HL-60 (cell line): Measurements from ENCODE around the gene ABCF2.

Experiments
- DNase-seq, 2 experiments: peaks; one replicate each; pipeline ENCODE4 v3.0.0-alpha.2; 2010 to 2020; ENCODE audit warnings: low read depth in 1 of 2, low spot score in 1 of 2
- H3K27ac ChIP-seq: fragments of 250-450 bp; sonication (Bioruptor Pico); replicated peaks from 2 replicates; pipeline ENCODE4 v1.5.1; 2020; ENCODE audit warnings: mild to moderate bottlenecking, moderate library complexity
- H3K27me3 ChIP-seq: fragments of 250-450 bp; sonication (Bioruptor Pico); 2 replicates; pipeline ENCODE4 v1.5.1; 2021; ENCODE audit warnings: mild to moderate bottlenecking, moderate library complexity; ENCODE audit not compliant: insufficient read depth, poor library complexity, severe bottlenecking
- H3K4me3 ChIP-seq: replicated peaks from 2 replicates; pipeline ENCODE4 v1.5.1; 2011; ENCODE audit warnings: mild to moderate bottlenecking, control low read depth, low read length; ENCODE audit not compliant: insufficient read depth
- CTCF ChIP-seq: IDR thresholded peaks from one replicate; pipeline ENCODE4 v1.5.1; 2011; ENCODE audit warnings: low read length, control low read depth, inconsistent platforms; ENCODE audit not compliant: insufficient read depth
- GABPA ChIP-seq: IDR thresholded peaks from 2 replicates; pipeline ENCODE4 v1.6.1; 2012; ENCODE audit warnings: low read depth
- POLR2AphosphoS5 ChIP-seq: IDR thresholded peaks from 2 replicates; pipeline ENCODE4 v1.6.1; 2012; ENCODE audit warnings: low read depth
- REST ChIP-seq: IDR thresholded peaks from 2 replicates; pipeline ENCODE4 v1.6.1; 2012; ENCODE audit warnings: low read depth; ENCODE audit not compliant: insufficient replicate concordance
- SPI1 ChIP-seq: IDR thresholded peaks from 2 replicates; pipeline ENCODE4 v1.6.1; 2012; ENCODE audit warnings: low read depth, mild to moderate bottlenecking, borderline replicate concordance

Gene ABCF2

GRCh38 chr7:151264615-151265014 is 37.6 kb upstream of the ABCF2 start:
- Histone ChIP-seq H3K27ac (no peak overlapping the region), H3K4me3 (no peak overlapping the region), H3K27me3 (no peaks in the 10 kb centered on the region)
- TF ChIP-seq GABPA (no peak), POLR2AphosphoS5 (no peak), SPI1 (no peak), REST (no peak), CTCF (no peak)
- no peak for DNase-seq

GRCh38 chr7:151261529-151261928 is 34.5 kb upstream of the ABCF2 start:
- DNase-seq = no peak
- Histone ChIP-seq H3K4me3 (no peak overlapping the region), H3K27me3 (no peaks in the 10 kb centered on the region), H3K27ac (no peak overlapping the region)
- no peak for TF ChIP-seq CTCF
- TF ChIP-seq REST = no peak
- no peak for TF ChIP-seq SPI1
- no peak for TF ChIP-seq GABPA
- no peak for TF ChIP-seq POLR2AphosphoS5

GRCh38 chr7:151260883-151261282 is 33.9 kb upstream of the ABCF2 start:
- H3K27me3 ChIP-seq = no peaks in the 10 kb centered on the region
- DNase-seq = no peak
- H3K4me3 ChIP-seq = no peak overlapping the region
- TF ChIP-seq SPI1 = no peak
- H3K27ac ChIP-seq = no peak overlapping the region

GRCh38 chr7:151260471-151260870 is 33.5 kb upstream of the ABCF2 start:
- no peak overlapping the region for H3K27ac ChIP-seq
- no peaks in the 10 kb centered on the region for H3K27me3 ChIP-seq
- TF ChIP-seq REST = no peak
- H3K4me3 ChIP-seq = no peak overlapping the region
- no peak for DNase-seq
